ENCODE data around the gene VIM. TPM values are rescaled to one million over a fixed set of nuclear protein-coding genes. Genes with fewer than 3 reads are reported as not detected.
A peak's percentile ranks its signal among the peaks of the same experiment; 100 is the strongest.

The VIM gene
- total RNA-seq, 4 donors from 2014 or later = 6,350 to 8,587 (median 8,002) TPM

- no peak for DNase-seq (ENCODE audit: low spot score in 2 of 2)
- H3K27me3 ChIP-seq = no peaks in the 10 kb centered on the region
- H3K4me1 ChIP-seq = peaks cover 0 to 50% (median 15%) of the 10 kb centered on the region in 4 donors
- peak in 1 of 2 donors; percentile 50 for TF ChIP-seq EP300 (IDR thresholded peaks at IDR 0.05)
- no peak for TF ChIP-seq POLR2A (IDR thresholded peaks at IDR 0.05)
- no peak for TF ChIP-seq CTCF (IDR thresholded peaks at IDR 0.05)
- H3K27ac ChIP-seq = peak overlapping the region in 2 of 4 donors; percentile 57 to 100
- WGBS, 2 donors = 47 to 64% methylated on average over 4 of the region's 4 CpGs
- H3K36me3 ChIP-seq = no peaks in the 10 kb centered on the region
- H3K4me3 ChIP-seq = no peak overlapping the region
- H3K9me3 ChIP-seq = no peaks in the 10 kb centered on the region
Measured at GRCh38 chr10:17222329-17222728, 5.7 kb upstream of the VIM start.

- 63 to 67% methylated on average over 4 of the region's 4 CpGs for WGBS, 2 donors
- no peak for DNase-seq (ENCODE audit: low spot score in 2 of 2)
- Histone ChIP-seq H3K27ac (peak overlapping the region; percentile 95 to 100 (median 98)), H3K27me3 (no peaks in the 10 kb centered on the region), H3K4me1 (peaks cover 0 to 39% (median 11%) of the 10 kb centered on the region in 4 donors), H3K4me3 (no peak overlapping the region), H3K36me3 (peaks cover 0 to 15% (median 4%) of the 10 kb centered on the region in 3 donors), H3K9me3 (no peaks in the 10 kb centered on the region)
- TF ChIP-seq POLR2A (IDR thresholded peaks at IDR 0.05) (no peak), CTCF (IDR thresholded peaks at IDR 0.05) (no peak), EP300 (IDR thresholded peaks at IDR 0.05) (no peak)
Measured at GRCh38 chr10:17225808-17226207, 2.2 kb upstream of the VIM start.

GRCh38 chr10:17226891-17227303 lies 1.1 kb upstream of the VIM start:
- peaks cover 0 to 42% (median 11%) of the 10 kb centered on the region in 4 donors for H3K4me1 ChIP-seq
- peak overlapping the region; percentile 95 to 100 (median 98) for H3K27ac ChIP-seq
- DNase-seq (ENCODE audit: low spot score in 2 of 2) = no peak
- no peaks in the 10 kb centered on the region for H3K27me3 ChIP-seq
- H3K36me3 ChIP-seq = peaks cover 2 to 26% (median 4%) of the 10 kb centered on the region in 3 donors
- peak overlapping the region; percentile 78 to 96 (median 92) for H3K4me3 ChIP-seq
- no peaks in the 10 kb centered on the region for H3K9me3 ChIP-seq
- 51 to 56% methylated on average over 8 of the region's 8 CpGs for WGBS, 2 donors
- TF ChIP-seq CTCF (IDR thresholded peaks at IDR 0.05) = no peak
- peak in 1 of 2 donors; percentile 22 for TF ChIP-seq EP300 (IDR thresholded peaks at IDR 0.05)

GRCh38 chr10:17227367-17228090 lies 512 bp upstream of the VIM start:
- peak overlapping the region; percentile 95 to 100 (median 98) for H3K27ac ChIP-seq
- 4% methylated on average over 12 of the region's 12 CpGs for WGBS, 2 donors

More at GRCh38 chr10:17227367-17228090, 512 bp upstream of the VIM start:
- Histone ChIP-seq H3K4me3 (peak overlapping the region; percentile 78 to 96 (median 92)), H3K36me3 (peaks cover 4 to 32% (median 4%) of the 10 kb centered on the region in 3 donors), H3K9me3 (no peaks in the 10 kb centered on the region), H3K27me3 (no peaks in the 10 kb centered on the region), H3K4me1 (peaks cover 0 to 42% (median 14%) of the 10 kb centered on the region in 4 donors)
- no peak for TF ChIP-seq POLR2A (IDR thresholded peaks at IDR 0.05)
- TF ChIP-seq CTCF (IDR thresholded peaks at IDR 0.05) = peak; percentile 29 to 74 (median 61)
- DNase-seq (ENCODE audit: low spot score in 2 of 2) = no peak
